GM12878 (cell line): ENCODE results near the gene IL37. TPM values are rescaled to one million over a fixed set of nuclear protein-coding genes. Genes with fewer than 3 reads are reported as not detected.

Experiments
- ATAC-seq: fragments of 200-7000 bp; cut with Tn5 transposase; 3 replicates; pipeline ENCODE4 v1.9.1; 2020; ENCODE audit warnings: mild to moderate bottlenecking, moderate library complexity
- BruUV-seq: library from RNA; stranded (reverse); fragments of 400-500 nt; replicated peaks from 2 replicates; lab custom pipeline; 2021; lab: Mats Ljungman, UMichigan
- CTCF ChIA-PET: fragments of 300-600 bp; sonication (Branson Sonifier 250); formaldehyde crosslinking; extraction: SDS; loops from one replicate; lab custom pipeline; 2021; ENCODE audit warnings: inconsistent platforms; lab: Yijun Ruan, JAX
- POLR2A ChIA-PET: fragments of 350-600 bp; formaldehyde crosslinking; extraction: SDS; loops from one replicate; lab custom pipeline; 2021; ENCODE audit warnings: inconsistent platforms; lab: Charles Lee
- RAD21 ChIA-PET: fragments of 300-600 bp; sonication (Branson Sonifier 250); formaldehyde crosslinking; loops from one replicate; lab custom pipeline; 2023; ENCODE audit warnings: antibody characterized with exemption; ENCODE audit not compliant: unreplicated experiment; lab: Charles Lee
- SMC1A ChIA-PET: fragments of 300-600 bp; sonication (Branson Sonifier 250); formaldehyde crosslinking; loops from one replicate; lab custom pipeline; 2023; ENCODE audit not compliant: unreplicated experiment, uncharacterized antibody; lab: Charles Lee
- DNase-seq: peaks from one replicate; pipeline ENCODE4 v3.0.0-alpha.2; 2011; ENCODE audit warnings: low read depth, low spot score
- FAIRE-seq: peaks from 3 replicates; lab custom pipeline; 2011; peaks lifted over from hg19 to GRCh38; lab: Jason Lieb, UNC
- H2AFZ ChIP-seq: 2 replicates; pipeline ENCODE4 v1.6.0; 2011; ENCODE audit warnings: low read depth, low read length, control low read depth; ENCODE audit not compliant: control insufficient read depth
- H3K27ac ChIP-seq: 2 replicates; pipeline ENCODE4 v1.5.1; 2011; ENCODE audit warnings: control low read depth; ENCODE audit not compliant: control insufficient read depth, insufficient read depth
- H3K27me3 ChIP-seq, 2 experiments: replicated peaks in 1 of 2; 2 replicates each; pipeline versions ENCODE4 v1.6.0 to v1.6.1; 2011; ENCODE audit warnings: low read length in 1 of 2; ENCODE audit not compliant: control insufficient read depth in 2 of 2, insufficient read depth in 2 of 2
- H3K36me3 ChIP-seq, 2 experiments: 2 replicates each; pipeline ENCODE4 v1.5.1; 2011; ENCODE audit warnings: low read length in 1 of 2; ENCODE audit not compliant: control insufficient read depth in 2 of 2, insufficient read depth in 2 of 2
- H3K4me1 ChIP-seq: 2 replicates; pipeline ENCODE4 v1.6.1; 2011; ENCODE audit warnings: mild to moderate bottlenecking, low read length, moderate library complexity, mixed read lengths; ENCODE audit not compliant: control insufficient read depth, insufficient read depth
- H3K4me2 ChIP-seq: 2 replicates; pipeline ENCODE4 v1.6.0; 2011; ENCODE audit warnings: control low read depth; ENCODE audit not compliant: control insufficient read depth, insufficient read depth
- H3K4me3 ChIP-seq: fragments of 200-600 bp; sonication (generic); 2 replicates; pipeline ENCODE4 v1.5.1; 2016
- H3K79me2 ChIP-seq: 2 replicates; pipeline ENCODE4 v1.6.0; 2011; ENCODE audit warnings: low read length; ENCODE audit not compliant: control insufficient read depth, insufficient read depth
- H3K9ac ChIP-seq: 2 replicates; pipeline ENCODE4 v1.8.0; 2011; ENCODE audit warnings: low read length, control low read depth, mixed read lengths; ENCODE audit not compliant: control insufficient read depth, insufficient read depth
- H3K9me3 ChIP-seq: replicated peaks from 3 replicates; pipeline ENCODE4 v1.5.1; 2011; ENCODE audit warnings: mild to moderate bottlenecking, low read length; ENCODE audit not compliant: control insufficient read depth, insufficient read depth
- H4K20me1 ChIP-seq: 2 replicates; pipeline ENCODE4 v1.6.0; 2011; ENCODE audit not compliant: control insufficient read depth, insufficient read depth
- BHLHE40 ChIP-seq, 2 experiments: fragments of 450-650 bp in 1 of 2; IDR thresholded peaks; 2 replicates each; pipeline ENCODE4 v1.6.1; 2011 to 2017; ENCODE audit warnings: low read depth in 2 of 2, borderline replicate concordance in 1 of 2, improper control_type of control experiment in 1 of 2, low read length in 1 of 2, mild to moderate bottlenecking in 1 of 2
- CTCF ChIP-seq, 3 experiments: IDR thresholded peaks in 2 of 3; conservative IDR thresholded peaks in 1 of 3; 2 replicates each; pipeline ENCODE4 v1.5.1; 2011; ENCODE audit warnings: low read depth in 3 of 3, low read length in 3 of 3, mild to moderate bottlenecking in 3 of 3, control low read depth in 2 of 3, moderate library complexity in 2 of 3, inconsistent platforms in 1 of 3, mixed read lengths in 1 of 3; ENCODE audit not compliant: control insufficient read depth in 2 of 3, insufficient read depth in 1 of 3; ENCODE audit errors: extremely low read depth in 1 of 3
- IRF4 ChIP-seq: IDR thresholded peaks from 2 replicates; pipeline ENCODE4 v1.6.1; 2011; ENCODE audit warnings: low read depth, low read length
- MEF2A ChIP-seq: IDR thresholded peaks from 2 replicates; pipeline ENCODE4 v1.6.1; 2011; ENCODE audit warnings: low read depth, mild to moderate bottlenecking, low read length, moderate library complexity; ENCODE audit not compliant: insufficient read depth
- NFYA ChIP-seq: IDR thresholded peaks from 2 replicates; pipeline ENCODE4 v1.6.1; 2011; ENCODE audit warnings: low read depth, mild to moderate bottlenecking, low read length, improper control_type of control experiment, borderline replicate concordance
- RAD21 ChIP-seq: IDR thresholded peaks from 2 replicates; pipeline ENCODE4 v1.6.1; 2011; ENCODE audit warnings: mild to moderate bottlenecking, low read depth, low read length, moderate library complexity; ENCODE audit not compliant: insufficient read depth
- RB1 ChIP-seq: fragments of 450-650 bp; formaldehyde crosslinking; IDR thresholded peaks from 2 replicates; pipeline ENCODE4 v1.6.1; 2017; ENCODE audit warnings: mild to moderate bottlenecking, borderline replicate concordance
- RUNX3 ChIP-seq: IDR thresholded peaks from 2 replicates; pipeline ENCODE4 v1.6.1; 2012; ENCODE audit warnings: low read length, inconsistent platforms
- SMARCA5 ChIP-seq: fragments of 450-650 bp; IDR thresholded peaks from 2 replicates; pipeline ENCODE4 v1.6.1; 2017; ENCODE audit warnings: mild to moderate bottlenecking
- SMC3 ChIP-seq: IDR thresholded peaks from 2 replicates; pipeline ENCODE4 v1.6.1; 2011; ENCODE audit warnings: low read length, improper control_type of control experiment, borderline replicate concordance
- TARDBP ChIP-seq: IDR thresholded peaks from 2 replicates; pipeline ENCODE4 v1.6.1; 2016; ENCODE audit warnings: borderline replicate concordance
- TBL1XR1 ChIP-seq: IDR thresholded peaks from 2 replicates; pipeline ENCODE4 v1.6.1; 2012; ENCODE audit warnings: low read depth, low read length, improper control_type of control experiment
- TCF3 ChIP-seq: IDR thresholded peaks from 2 replicates; pipeline ENCODE4 v1.6.1; 2012; ENCODE audit warnings: low read depth, mild to moderate bottlenecking, low read length, borderline replicate concordance; ENCODE audit not compliant: insufficient read depth
- WGBS: methylation state at CpG from one replicate; pipeline ENCODE4 v1.1.6; 2016; ENCODE audit warnings: low lambda C conversion rate; ENCODE audit not compliant: insufficient replicate concordance, insufficient coverage; ENCODE audit errors: missing lambda C conversion rate; 5-methylcytosine and 5-hydroxymethylcytosine counted together
- in situ Hi-C: fragments of 300-500 bp; cut with MboI; formaldehyde crosslinking; loops from 9 replicates; pipeline ENCODE4 v1.14.3; 2018; ENCODE audit warnings: mixed read lengths
- intact Hi-C: fragments of 100-400 bp; cut with micrococcal nuclease; formaldehyde crosslinking; loops from one replicate; pipeline ENCODE4 v1.14.2; 2022; ENCODE audit not compliant: unreplicated experiment
- polyA plus RNA-seq, 11 experiments: library from polyadenylated mRNA; depleted of rRNA in 4 of 11; unstranded in 6 of 11; stranded (reverse) in 5 of 11; fragments of >200 nt; fragmentation: Nextera tagmentation in 4 of 11; fragmentation: Illumina TruSeq in 1 of 11; extraction: Ambion mirVana in 4 of 11; extraction: Trizol in 1 of 11; gene quantifications; 1 replicate in 1 of 11; 2 replicates in 10 of 11; pipeline versions ENCODE4 v1.2.1 to v1.2.3, GENCODE V29; 2011 to 2016; ENCODE audit warnings: inconsistent platforms in 2 of 11, missing spikeins in 2 of 11, low read depth in 1 of 11
- total RNA-seq, 4 experiments: library from RNA; depleted of rRNA in 3 of 4; stranded (reverse); fragments of >200 nt in 3 of 4; fragmentation: Illumina TruSeq in 1 of 4; extraction: Trizol in 1 of 4; gene quantifications; 2 replicates each; pipeline versions ENCODE4 v1.2.1 to v1.2.3, GENCODE V29; 2013 to 2021
- TF ChIP-seq, protein P1 (sequence below): fragments of 150-350 bp; IDR thresholded peaks from 2 replicates; pipeline ENCODE4 v1.6.1; 2016; ENCODE audit warnings: low read depth, low read length
- TF ChIP-seq, protein P2 (sequence below): fragments of 450-650 bp; IDR thresholded peaks from 2 replicates; pipeline ENCODE4 v1.6.1; 2016; ENCODE audit warnings: mild to moderate bottlenecking

The IL37 gene
- total and polyA plus RNA-seq, 10 of the 15 experiments (the other 5 are each of a cell fraction or from before 2014, with no cell fraction given) = 0.41 to 0.54 TPM; not detected in 8

DNA sequence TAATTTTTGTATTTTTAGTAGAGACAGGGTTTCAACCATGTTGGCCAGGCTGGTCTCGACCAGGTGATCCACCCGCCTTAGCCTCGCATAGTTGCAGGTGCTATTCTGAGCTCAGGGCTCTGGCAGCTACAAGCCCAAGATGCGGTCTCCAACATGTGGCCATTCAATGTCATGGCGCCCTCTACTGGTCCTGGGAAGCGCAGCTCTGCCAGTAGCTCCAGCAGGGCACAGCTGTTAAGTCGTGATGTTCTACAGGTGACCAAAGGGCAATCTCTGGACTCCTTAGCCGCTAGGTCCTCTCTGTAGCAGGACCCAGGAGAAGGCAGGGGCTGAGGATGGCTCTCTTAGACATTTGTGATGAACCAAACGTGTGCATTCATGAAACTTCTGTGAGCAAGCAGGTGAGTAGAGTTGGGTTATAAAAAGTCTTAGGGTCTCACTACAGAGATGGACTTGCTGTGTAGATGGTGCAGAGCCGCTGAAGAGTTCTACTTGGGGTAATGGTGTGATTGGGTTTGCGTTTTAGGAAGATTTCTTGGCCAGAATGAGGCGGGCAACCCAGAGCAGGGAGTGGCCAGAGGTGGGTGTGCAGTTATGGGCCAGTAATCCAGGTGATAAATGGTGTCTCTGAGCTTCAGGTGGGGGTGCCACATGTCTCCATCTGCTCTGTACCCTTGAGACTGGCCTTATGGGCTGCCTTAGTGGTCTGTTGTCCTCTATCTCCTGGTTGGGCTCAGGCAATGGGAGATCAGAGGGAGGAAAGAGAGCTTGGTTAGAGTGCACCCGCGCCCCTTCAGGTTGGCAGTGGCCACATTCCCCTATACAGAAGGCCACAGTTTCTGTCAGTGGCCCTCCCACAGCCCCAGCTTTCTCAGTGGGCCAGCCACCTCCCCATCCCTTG is 31.0 kb downstream of the IL37 start:
- BruUV-seq = no TSS peak
- no peaks in the 10 kb centered on the region; the same call in 2 of the 3 replicates for H3K9me3 ChIP-seq
- peak; percentile 86 for FAIRE-seq
- ChIA-PET RAD21 (interaction anchor here (0.6 to 4.8 kb wide), 49 partner anchors 10 to 344 kb away, joined by 3 to 227 read pairs (median 5); partner anchors contain the start of gene IL1A), CTCF (interaction anchor here (0.8 to 7.1 kb wide), 57 partner anchors 10 to 359 kb away, joined by 3 to 390 read pairs (median 5); partner anchors contain the start of genes IL1B and IL37), SMC1A (interaction anchor here (0.6 to 4.8 kb wide), 52 partner anchors 10 to 1000 kb away, joined by 3 to 109 read pairs (median 4); no protein-coding TSS in a partner anchor), POLR2A (interaction anchor here (0.6 kb wide), 1 partner anchor 223 kb away, joined by 6 read pairs; no protein-coding TSS in a partner anchor)
- no peaks in the 10 kb centered on the region for H3K36me3 ChIP-seq
- H3K27ac ChIP-seq = no peak overlapping the region
- 16% methylated on average over 14 of the region's 14 CpGs for whole genome bisulfite sequencing
- DNase-seq = peak; percentile 19
- H2AFZ ChIP-seq = no peak overlapping the region
- no peaks in the 10 kb centered on the region for H4K20me1 ChIP-seq
- ATAC-seq = peak; percentile 100
- H3K4me3 ChIP-seq = no peak overlapping the region
- H3K4me2 ChIP-seq = no peak overlapping the region
- H3K9ac ChIP-seq = no peak overlapping the region
- 0 out of 4 replicates have a peak, but pooled peaks cover 0 to 6% of the 10 kb centered on the region in 2 experiments for H3K27me3 ChIP-seq
- no peaks in the 10 kb centered on the region for H3K79me2 ChIP-seq
- H3K4me1 ChIP-seq = no peaks in the 10 kb centered on the region
- intact Hi-C loops = loop anchor here (1.0 to 2.0 kb wide), 3 partner anchors 57 to 342 kb away; no protein-coding TSS in a partner anchor
- in situ Hi-C loops = no loop called here
- peak; percentile 96 for TF ChIP-seq RAD21
- no peak for TF ChIP-seq TBL1XR1
- TF ChIP-seq SMARCA5 = peak; percentile 71; the same call in 1 of the 2 replicates
- peak in 1 of 2 experiments; percentile 21; a peak in 1 of 4 replicates for TF ChIP-seq BHLHE40 (IDR thresholded peaks at IDR 0.05; ENCODE audit: borderline replicate concordance in 1 of 2, low read depth in 2 of 2, low read length in 1 of 2)
- TF ChIP-seq, protein P1, sequence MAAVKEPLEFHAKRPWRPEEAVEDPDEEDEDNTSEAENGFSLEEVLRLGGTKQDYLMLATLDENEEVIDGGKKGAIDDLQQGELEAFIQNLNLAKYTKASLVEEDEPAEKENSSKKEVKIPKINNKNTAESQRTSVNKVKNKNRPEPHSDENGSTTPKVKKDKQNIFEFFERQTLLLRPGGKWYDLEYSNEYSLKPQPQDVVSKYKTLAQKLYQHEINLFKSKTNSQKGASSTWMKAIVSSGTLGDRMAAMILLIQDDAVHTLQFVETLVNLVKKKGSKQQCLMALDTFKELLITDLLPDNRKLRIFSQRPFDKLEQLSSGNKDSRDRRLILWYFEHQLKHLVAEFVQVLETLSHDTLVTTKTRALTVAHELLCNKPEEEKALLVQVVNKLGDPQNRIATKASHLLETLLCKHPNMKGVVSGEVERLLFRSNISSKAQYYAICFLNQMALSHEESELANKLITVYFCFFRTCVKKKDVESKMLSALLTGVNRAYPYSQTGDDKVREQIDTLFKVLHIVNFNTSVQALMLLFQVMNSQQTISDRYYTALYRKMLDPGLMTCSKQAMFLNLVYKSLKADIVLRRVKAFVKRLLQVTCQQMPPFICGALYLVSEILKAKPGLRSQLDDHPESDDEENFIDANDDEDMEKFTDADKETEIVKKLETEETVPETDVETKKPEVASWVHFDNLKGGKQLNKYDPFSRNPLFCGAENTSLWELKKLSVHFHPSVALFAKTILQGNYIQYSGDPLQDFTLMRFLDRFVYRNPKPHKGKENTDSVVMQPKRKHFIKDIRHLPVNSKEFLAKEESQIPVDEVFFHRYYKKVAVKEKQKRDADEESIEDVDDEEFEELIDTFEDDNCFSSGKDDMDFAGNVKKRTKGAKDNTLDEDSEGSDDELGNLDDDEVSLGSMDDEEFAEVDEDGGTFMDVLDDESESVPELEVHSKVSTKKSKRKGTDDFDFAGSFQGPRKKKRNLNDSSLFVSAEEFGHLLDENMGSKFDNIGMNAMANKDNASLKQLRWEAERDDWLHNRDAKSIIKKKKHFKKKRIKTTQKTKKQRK = no peak
- 0 out of 2 replicates have a peak, but pooled peaks have one; percentile 16 for TF ChIP-seq IRF4
- no peak for TF ChIP-seq TARDBP
- no peak for TF ChIP-seq NFYA
- peak; percentile 82; the same call in 1 of the 2 replicates for TF ChIP-seq TCF3
- peak; percentile 76; the same call in 1 of the 2 replicates for TF ChIP-seq SMC3
- peak; percentile 69; the same call in 1 of the 2 replicates for TF ChIP-seq RB1
- TF ChIP-seq, protein P2, sequence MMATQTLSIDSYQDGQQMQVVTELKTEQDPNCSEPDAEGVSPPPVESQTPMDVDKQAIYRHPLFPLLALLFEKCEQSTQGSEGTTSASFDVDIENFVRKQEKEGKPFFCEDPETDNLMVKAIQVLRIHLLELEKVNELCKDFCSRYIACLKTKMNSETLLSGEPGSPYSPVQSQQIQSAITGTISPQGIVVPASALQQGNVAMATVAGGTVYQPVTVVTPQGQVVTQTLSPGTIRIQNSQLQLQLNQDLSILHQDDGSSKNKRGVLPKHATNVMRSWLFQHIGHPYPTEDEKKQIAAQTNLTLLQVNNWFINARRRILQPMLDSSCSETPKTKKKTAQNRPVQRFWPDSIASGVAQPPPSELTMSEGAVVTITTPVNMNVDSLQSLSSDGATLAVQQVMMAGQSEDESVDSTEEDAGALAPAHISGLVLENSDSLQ = no peak
- TF ChIP-seq RUNX3 = peak; percentile 79
- 0 out of 2 replicates have a peak, but pooled peaks have one; percentile 16 for TF ChIP-seq MEF2A
- peak; percentile 93 to 96 (median 95) for TF ChIP-seq CTCF (IDR thresholded peaks at IDR 0.05 in 2 of 3, conservative IDR thresholded peaks at IDR 0.05 in 1 of 3; ENCODE audit: control insufficient read depth in 2 of 3, extremely low read depth in 1 of 3, insufficient read depth in 1 of 3, low read depth in 3 of 3, low read length in 3 of 3)
